CD4-positive, alpha-beta T cell treated with Interleukin-6 for 4 hours (primary cell): ENCODE results near the gene ASPG.

Experiments
- DNase-seq: peaks from one replicate; pipeline ENCODE4 v3.0.0-alpha.2; 2020; ENCODE audit warnings: mixed read lengths

Gene ASPG

GRCh38 chr14:104085032-104085888 is at the start of gene ASPG:
Gene ASPG (plus strand): TSS chr14:104085700. CDS start chr14:104085771, 71 bp downstream.
- DNase-seq = peak; percentile 45

- DNase-seq = no peak
Observed at GRCh38 chr14:104036212-104036611, 49.3 kb upstream of the ASPG start.

GRCh38 chr14:104037074-104037473 is 48.4 kb upstream of the ASPG start:
- DNase-seq = no peak

- no peak for DNase-seq
Observed at GRCh38 chr14:104037903-104038302, 47.6 kb upstream of the ASPG start.

- DNase-seq = no peak
Observed at GRCh38 chr14:104039214-104039613, 46.3 kb upstream of the ASPG start.

GRCh38 chr14:104040539-104040938 is 45.0 kb upstream of the ASPG start:
- DNase-seq = no peak

GRCh38 chr14:104041430-104042104 is 43.9 kb upstream of the ASPG start:
- no peak for DNase-seq

GRCh38 chr14:104044016-104044415 is 41.5 kb upstream of the ASPG start:
- no peak for DNase-seq

- no peak for DNase-seq
Observed at GRCh38 chr14:104047761-104048160, 37.7 kb upstream of the ASPG start.

- DNase-seq = no peak
Observed at GRCh38 chr14:104048758-104049507, 36.6 kb upstream of the ASPG start.

- DNase-seq = no peak
Observed at GRCh38 chr14:104049576-104050240, 35.8 kb upstream of the ASPG start.

GRCh38 chr14:104051092-104051813 is 34.2 kb upstream of the ASPG start:
- DNase-seq = no peak

GRCh38 chr14:104054222-104054905 is 31.1 kb upstream of the ASPG start:
- no peak for DNase-seq

GRCh38 chr14:104062281-104062680 is 23.2 kb upstream of the ASPG start:
- DNase-seq = no peak

- no peak for DNase-seq
Observed at GRCh38 chr14:104064003-104064402, 21.5 kb upstream of the ASPG start.

GRCh38 chr14:104066279-104066678 is 19.2 kb upstream of the ASPG start:
- no peak for DNase-seq

- DNase-seq = no peak
Observed at GRCh38 chr14:104066719-104067295, 18.7 kb upstream of the ASPG start.

GRCh38 chr14:104069541-104069940 is 16.0 kb upstream of the ASPG start:
- DNase-seq = no peak

GRCh38 chr14:104072586-104072985 is 12.9 kb upstream of the ASPG start:
- no peak for DNase-seq

GRCh38 chr14:104073764-104074163 is 11.7 kb upstream of the ASPG start:
- DNase-seq = no peak

- no peak for DNase-seq
Observed at GRCh38 chr14:104075530-104076151, 9.9 kb upstream of the ASPG start.
